ENCODE data around the gene LRRC25.

GRCh38 chr19:18436671-18437490 lies 39.5 kb upstream of the LRRC25 start:
- TF ChIP-seq, protein P1, sequence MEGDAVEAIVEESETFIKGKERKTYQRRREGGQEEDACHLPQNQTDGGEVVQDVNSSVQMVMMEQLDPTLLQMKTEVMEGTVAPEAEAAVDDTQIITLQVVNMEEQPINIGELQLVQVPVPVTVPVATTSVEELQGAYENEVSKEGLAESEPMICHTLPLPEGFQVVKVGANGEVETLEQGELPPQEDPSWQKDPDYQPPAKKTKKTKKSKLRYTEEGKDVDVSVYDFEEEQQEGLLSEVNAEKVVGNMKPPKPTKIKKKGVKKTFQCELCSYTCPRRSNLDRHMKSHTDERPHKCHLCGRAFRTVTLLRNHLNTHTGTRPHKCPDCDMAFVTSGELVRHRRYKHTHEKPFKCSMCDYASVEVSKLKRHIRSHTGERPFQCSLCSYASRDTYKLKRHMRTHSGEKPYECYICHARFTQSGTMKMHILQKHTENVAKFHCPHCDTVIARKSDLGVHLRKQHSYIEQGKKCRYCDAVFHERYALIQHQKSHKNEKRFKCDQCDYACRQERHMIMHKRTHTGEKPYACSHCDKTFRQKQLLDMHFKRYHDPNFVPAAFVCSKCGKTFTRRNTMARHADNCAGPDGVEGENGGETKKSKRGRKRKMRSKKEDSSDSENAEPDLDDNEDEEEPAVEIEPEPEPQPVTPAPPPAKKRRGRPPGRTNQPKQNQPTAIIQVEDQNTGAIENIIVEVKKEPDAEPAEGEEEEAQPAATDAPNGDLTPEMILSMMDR (IDR thresholded peaks at IDR 0.05; ENCODE audit: low read depth, low read length): no peak
- TF ChIP-seq EZH2phosphoT487 (IDR thresholded peaks at IDR 0.05; ENCODE audit: low read depth): no peak

All from OCI-LY3 (cell line).